Hepatic stellate cell (primary cell): ENCODE results near the gene RNF150.
"Not testable (repeated sequence)": the region's sequence is repeated elsewhere in the genome, so short reads cannot be mapped to it uniquely, and the experiment has no call there.

Experiments used
- DNase-seq: peaks from one replicate; pipeline ENCODE4 v3.0.0; 2011; ENCODE audit warnings: low spot score

The RNF150 gene

DNA sequence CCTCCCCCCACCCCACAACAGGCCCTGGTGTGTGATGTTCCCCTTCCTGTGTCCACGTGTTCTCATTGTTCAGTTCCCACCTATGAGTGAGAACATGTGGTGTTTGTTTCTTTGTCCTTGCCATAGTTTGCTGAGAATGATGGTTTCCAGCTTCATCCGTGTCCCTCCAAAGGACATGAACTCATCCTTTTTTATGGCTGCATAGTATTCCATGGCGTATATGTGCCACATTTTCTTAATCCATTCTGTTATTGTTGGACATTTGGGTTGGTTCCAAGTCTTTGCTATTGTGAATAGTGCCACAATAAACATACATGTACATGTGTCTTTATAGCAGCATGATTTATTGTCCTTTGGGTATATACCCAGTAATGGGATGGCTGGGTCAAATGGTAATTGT lies 312.7 kb downstream of the RNF150 start:
- DNase-seq = not testable (repeated sequence)

DNA sequence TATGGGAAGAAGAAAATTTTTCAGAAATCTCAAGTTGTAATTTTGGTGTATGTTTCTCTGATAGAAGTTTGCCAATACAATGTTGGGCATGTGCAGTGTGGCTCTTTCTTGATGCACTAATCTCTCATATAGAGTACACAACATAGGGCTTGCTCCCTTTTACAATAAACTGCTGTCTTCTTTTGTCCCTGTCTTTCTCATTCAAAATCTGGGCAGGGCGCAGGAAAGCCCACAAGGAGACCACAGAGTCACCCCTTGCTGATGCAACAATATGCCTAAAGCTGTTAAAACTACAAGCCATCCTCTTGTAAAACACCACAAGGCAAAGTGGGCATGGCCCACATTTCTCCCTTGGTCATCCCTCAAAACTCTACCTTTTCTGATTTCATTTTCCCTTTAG lies 313.7 kb downstream of the RNF150 start:
- no peak for DNase-seq

DNA sequence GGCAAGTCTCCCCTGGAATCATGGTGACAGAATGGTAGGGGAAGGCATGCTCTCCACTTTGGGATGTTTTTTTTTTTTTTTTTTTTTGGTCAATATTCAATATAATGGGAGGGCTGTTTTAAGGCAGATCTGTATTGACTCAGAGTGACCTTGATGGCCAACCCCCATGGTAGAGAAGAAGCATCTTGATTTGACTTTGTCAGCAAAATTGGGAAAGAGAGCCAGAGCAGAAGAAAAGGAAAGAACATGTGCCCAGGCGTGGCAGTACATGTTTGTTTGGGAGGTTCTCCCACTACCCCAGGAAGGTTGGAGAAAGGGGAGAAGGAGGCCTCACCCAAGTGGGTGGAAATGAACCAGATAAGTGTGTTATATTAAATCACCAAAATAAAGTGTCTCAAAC lies 314.8 kb downstream of the RNF150 start:
- DNase-seq = no peak

DNA sequence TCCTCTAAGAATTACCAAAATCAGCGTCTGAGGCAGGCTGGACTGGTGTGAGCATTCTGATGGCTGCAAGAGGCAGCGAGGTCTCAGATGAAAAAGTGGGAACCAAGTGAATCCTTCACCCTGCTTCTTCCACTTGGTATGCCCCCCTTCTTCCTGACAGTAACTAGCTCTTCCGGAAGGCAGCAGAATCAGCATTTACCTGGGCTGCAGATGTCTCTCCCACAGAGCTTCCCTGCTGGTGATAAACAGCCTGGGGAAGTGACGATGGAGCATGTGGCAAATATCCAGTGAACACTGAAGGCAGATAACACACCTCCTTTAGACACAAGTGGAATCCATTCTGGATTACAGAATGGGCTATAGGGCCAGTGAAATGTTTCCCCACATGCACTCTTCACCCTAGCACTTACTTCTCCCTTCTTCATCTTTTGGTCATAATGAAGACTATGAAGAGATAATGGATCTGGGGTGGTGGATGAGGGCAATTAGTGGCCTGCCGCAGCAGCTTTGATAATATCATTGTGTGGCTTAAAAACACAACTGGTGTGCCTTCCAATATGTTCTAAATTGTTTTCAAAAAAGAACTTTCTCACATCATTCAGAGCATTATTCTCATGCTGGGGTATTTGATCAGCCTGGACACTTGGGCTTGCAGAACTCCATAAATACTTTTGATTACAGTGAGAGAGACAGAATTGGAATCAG lies 316.3 kb downstream of the RNF150 start:
- no peak for DNase-seq

DNA sequence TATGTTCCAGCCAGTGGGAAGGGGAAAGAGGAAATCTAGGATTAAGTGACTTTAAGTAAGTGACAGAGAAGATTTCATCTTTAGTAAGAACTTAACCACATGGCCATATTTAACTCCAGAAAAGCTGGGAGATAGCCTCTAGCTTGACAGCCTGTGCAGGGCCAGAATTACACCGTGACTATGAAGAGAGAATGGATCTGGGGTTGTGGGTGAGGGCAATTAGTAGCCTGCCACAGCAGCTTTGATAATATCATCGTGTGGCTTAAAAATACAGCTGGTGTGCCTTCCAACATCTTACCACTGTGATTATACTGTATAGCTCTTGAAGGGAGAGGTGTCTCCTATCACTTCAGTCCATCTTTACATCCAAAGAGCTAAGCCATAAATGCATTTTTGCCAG lies 319.5 kb downstream of the RNF150 start:
- DNase-seq = no peak

DNA sequence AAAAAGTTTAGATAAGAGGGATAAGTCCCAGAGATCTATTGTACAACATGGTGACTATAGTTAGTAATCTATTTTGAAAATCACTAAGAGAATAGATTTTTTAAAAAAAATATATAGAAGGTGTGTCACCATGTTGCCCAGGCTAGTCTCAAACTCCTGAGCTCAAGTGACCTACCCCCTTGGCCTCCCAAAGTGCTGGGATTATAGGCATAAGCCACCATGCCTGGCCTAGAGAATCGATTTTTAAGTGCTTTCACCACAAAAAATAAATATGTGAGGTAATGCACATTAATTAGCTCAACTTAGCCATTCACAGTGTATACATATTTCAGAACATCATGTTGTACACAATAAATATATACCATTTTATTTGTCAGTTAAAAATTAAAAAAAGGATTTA lies 320.4 kb downstream of the RNF150 start:
- no peak for DNase-seq

DNA sequence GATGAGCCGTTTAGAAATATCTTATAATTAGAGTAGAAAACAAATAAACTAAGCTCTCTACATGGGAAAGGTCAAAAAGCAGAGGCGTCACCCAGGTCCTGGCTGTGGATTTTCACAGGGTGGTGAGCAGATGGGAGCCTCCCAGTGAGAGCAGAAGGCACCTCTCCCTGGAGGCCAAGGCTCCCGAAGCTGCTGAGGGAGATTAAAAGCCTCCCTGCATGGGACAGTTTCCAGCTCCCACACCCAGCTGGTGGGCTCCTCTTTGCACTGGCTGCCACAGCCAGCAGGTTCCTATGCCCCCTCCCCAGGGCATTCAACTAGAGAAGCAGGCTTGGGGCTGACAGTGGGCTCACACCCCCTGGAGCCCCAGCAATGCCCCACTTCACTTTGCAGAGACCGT lies 321.8 kb downstream of the RNF150 start:
- no peak for DNase-seq

DNA sequence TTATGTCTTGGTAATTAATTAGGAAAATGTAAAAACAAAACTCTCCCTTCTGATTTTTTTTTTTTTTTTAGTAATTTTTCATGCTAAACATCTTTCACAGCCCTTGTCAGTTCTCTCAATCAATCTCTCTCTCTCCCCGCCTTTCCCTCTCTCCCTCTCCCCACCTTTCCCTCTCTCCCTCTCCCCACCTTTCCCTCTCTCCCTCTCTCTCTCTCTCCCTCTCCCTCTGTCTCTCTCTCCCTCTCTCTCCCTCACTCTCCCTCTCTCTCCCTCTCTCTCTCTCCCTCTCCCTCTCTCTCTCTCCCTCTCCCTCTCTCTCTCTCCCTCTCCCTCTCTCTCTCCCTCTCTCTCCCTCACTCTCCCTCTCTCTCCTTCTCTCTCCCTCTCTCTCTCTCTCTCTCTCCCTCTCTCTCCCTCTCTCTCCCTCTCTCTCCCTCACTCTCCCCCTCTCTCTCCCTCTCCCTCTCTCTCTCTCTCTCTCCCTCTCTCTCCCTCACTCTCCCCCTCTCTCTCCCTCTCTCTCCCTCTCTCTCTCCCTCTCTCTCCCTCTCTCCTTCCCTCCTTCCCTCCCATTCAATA lies 322.6 kb downstream of the RNF150 start:
- DNase-seq = not testable (repeated sequence)
